SKM-1 treated with dmso at 0.1 percent for 144 hours (cell line): ENCODE data around the gene AFMID.
"Not testable (repeated sequence)": the region's sequence is repeated elsewhere in the genome, so short reads cannot be mapped to it uniquely, and the experiment has no call there.

ENCODE experiments used
- DNase-seq: peaks from one replicate; lab custom pipeline; 2025; ENCODE audit not compliant: unreplicated experiment; lab: John Stamatoyannopoulos, UW

AFMID gene

GRCh38 chr17:78151514-78152008 lies 35.6 kb upstream of the AFMID start:
- DNase-seq: no peak

DNA sequence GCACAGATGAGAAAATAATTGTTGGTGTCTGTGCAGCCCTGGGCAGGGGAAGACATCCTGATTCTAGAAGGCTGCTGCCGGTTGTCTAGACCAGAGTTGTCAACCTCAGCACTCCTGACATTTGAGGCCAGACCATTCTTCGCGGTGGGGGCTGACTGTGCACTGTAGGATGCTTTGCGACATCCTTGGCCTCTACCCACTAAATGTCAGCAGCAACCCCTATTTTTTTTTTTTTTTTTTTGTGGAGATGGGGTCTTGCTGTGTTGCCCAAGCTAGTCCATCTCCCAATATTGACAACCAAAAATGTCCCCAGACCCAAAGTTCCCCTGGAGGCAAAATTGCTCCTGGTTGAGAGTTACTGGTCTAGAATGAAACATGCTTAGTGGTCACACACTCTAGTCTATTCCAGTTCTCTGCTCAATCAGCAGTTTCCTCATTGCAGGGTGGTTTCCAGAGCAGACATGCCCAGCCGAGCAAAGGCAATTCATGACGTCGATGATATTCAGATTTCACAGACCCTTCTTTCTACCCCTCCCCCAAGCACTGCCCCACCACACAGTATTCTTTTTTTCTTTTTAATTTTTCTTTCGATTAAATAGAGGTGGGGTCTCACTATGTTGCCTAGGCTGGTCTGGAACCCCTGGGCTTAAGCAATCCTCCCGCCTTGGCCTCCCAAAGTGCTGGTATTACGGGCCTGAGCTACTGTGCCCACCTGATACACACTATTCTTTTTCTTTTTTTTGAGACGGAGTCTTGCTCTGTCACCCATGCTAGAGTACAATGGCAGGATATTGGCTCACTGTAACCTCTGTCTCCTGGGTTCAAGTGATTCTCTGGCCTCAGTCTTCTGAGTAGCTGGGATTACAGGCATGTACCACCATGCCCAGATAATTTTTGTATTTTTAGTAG lies 32.0 kb upstream of the AFMID start:
- peak; percentile 86 for DNase-seq

DNA sequence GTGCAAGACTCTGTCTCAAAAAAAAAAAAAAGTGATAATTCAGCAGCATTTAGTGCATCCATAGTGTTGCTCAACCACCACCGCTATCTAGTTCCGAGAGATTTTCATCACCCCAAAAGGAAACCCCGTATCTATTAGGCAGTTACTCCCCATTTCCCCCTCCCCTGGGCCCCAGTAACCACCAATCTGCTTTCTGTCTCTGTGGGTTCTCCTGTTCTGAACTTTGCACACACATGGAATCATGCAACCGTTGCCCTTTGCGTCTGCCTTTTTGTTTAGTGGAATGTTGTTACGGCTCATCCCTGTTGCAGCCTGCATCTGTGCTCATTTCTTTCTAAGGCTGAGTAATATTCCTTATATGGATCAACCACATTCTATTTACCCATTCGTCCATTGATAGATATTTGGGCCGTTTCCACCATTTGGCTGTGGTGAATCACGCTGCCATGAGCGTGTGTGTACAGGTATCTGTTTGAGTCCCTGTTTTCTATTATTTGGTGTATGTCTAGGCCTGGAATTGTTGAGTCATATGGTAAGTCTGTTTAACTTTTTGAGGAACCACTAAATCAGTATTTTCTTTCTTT lies 27.5 kb upstream of the AFMID start:
- DNase-seq: peak; percentile 70

DNA sequence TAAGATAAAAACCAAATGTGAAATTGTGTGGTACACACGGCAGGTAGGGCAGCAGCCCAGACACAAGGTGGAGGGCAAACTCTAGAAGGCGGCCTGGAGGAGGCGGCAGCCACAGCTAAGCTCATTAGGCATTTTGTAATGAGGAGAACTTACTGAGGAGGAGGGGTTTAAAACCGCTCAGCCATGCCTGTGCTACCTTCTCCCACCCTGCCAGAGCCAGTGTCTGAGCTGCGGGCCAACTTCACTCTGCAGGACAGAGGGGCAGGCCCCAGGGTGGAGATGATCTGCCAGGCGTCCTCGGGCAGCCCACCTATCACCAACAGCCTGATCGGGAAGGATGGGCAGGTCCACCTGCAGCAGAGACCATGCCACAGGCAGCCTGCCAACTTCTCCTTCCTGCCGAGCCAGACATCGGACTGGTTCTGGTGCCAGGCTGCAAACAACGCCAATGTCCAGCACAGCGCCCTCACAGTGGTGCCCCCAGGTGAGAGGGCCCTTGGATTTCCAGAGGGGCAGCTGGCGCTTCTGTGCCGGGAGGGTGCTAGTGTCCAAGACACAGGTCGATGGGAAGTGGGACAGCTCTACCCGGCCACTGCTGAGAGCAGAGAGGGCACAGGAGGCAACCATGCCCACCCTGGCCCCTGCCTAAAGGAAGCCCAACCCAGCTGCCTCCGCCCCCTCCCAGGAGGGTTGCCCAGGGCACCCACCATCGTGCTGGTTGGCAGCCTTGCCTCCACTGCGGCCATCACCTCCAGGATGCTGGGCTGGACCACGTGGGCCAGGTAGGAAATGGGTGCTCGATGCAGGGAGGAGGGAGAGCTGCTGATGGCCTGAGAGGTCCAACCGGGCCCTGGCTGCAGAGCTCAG lies 23.0 kb upstream of the AFMID start:
- DNase-seq: no peak

- DNase-seq: no peak
Observed at GRCh38 chr17:78164748-78165607, 22.2 kb upstream of the AFMID start.

DNA sequence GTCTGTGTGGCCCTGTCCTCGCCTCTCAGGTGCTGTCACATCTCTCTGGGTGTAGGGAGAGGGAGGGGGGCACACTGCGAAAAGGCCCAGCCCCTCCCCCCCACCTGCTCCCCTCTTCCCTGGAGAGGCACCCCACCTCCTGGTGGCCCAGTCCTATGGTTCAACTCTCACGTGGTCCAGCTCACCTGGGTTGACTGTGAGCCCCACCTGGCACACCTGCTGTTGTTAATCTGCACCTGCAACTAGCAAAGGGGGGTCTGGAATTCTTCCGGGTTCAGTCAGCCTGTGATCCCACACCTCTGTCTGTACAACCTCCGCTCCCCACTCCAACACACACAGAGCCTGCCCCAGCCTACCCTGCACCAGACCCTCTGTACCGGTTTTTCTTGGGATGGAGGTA lies 20.7 kb upstream of the AFMID start:
- no peak for DNase-seq

- DNase-seq: peak; percentile 85
Observed at GRCh38 chr17:78168242-78168902, 18.8 kb upstream of the AFMID start, which contains the start of gene SYNGR2. Gene SYNGR2, plus strand, starts transcription at chr17:78168581. Its CDS starts 36 bp downstream, at chr17:78168617.

DNA sequence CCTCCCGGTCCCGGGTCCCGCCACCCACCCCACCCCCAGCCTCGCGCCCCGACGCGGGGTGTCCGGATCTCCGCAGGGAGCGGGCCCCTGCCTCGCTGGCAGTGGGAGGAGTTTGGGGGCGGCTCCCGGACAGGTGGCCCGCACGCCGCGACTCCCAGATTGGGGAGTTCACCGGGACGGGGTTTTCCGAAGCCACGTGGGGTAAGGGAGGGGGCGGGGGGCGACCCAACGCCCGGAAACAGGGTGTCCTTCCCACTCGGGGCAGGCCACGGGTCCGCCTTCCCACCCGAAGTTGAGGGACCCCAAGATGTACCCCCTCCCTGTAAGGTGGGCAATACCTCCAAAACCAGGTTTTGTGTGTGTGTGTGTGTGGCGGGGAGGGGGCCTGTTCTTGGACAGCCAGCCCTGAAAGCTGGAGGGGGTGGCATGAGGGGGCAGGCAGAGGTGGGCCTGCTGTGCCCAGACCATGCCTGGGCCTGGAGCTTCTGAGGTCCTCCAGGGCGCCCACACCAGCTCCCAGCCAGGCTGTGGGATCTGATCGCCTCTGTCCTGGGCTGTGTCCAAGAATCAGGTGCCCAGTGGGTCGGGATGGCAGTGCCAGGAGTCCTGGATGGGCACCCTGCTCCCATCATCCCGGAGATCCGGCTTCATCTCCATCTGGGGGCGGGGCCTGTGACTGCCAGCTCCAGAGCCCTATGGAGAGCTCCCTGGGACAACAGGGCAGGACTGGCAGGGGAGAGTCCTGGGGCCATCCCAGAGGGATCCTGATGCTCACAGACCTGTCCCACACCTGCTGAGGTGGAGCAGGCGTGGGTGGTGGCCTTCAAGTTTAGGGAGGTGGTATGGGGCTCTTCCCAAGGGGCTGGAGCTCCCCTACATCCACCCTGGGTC lies 18.0 kb upstream of the AFMID start:
- no peak for DNase-seq

DNA sequence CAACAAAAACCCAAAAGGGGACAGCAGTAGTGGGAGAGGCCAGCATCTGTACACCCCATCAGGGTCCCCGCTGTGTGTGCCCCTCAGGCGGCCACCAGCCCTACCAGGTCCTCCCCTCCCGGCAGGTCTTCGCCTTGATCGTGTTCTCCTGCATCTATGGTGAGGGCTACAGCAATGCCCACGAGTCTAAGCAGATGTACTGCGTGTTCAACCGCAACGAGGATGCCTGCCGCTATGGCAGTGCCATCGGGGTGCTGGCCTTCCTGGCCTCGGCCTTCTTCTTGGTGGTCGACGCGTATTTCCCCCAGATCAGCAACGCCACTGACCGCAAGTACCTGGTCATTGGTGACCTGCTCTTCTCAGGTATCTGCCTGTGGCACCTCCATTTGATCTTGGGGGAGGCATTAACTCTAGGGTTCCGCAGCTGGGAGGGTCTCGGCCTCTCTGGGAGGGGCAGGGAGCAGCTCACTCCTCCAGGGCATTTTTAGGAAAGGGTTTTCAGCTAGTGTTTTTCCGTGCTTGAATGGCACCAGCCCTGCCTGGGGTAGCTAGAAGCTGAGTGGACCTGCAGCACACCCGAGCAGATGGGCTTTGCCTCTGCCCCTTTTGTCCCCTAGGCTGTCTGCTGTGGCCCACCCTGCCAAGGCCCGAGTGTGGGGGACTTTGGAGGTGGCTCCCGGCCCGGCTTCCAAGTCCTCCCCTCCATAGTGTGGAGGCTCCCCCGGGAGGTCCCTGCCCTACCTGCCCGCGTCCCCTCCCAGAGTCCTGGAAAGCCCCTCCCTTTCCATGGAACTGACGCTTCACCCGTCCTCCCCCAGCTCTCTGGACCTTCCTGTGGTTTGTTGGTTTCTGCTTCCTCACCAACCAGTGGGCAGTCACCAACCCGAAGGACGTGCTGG lies 16.2 kb upstream of the AFMID start:
- DNase-seq: no peak

DNA sequence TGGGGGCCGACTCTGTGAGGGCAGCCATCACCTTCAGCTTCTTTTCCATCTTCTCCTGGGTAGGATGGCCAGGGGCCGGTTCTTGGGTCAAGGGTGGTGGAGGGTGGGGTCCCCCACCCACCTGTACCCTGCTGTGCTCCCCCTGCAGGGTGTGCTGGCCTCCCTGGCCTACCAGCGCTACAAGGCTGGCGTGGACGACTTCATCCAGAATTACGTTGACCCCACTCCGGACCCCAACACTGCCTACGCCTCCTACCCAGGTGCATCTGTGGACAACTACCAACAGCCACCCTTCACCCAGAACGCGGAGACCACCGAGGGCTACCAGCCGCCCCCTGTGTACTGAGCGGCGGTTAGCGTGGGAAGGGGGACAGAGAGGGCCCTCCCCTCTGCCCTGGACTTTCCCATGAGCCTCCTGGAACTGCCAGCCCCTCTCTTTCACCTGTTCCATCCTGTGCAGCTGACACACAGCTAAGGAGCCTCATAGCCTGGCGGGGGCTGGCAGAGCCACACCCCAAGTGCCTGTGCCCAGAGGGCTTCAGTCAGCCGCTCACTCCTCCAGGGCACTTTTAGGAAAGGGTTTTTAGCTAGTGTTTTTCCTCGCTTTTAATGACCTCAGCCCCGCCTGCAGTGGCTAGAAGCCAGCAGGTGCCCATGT lies 15.4 kb upstream of the AFMID start:
- DNase-seq: not testable (repeated sequence)

DNA sequence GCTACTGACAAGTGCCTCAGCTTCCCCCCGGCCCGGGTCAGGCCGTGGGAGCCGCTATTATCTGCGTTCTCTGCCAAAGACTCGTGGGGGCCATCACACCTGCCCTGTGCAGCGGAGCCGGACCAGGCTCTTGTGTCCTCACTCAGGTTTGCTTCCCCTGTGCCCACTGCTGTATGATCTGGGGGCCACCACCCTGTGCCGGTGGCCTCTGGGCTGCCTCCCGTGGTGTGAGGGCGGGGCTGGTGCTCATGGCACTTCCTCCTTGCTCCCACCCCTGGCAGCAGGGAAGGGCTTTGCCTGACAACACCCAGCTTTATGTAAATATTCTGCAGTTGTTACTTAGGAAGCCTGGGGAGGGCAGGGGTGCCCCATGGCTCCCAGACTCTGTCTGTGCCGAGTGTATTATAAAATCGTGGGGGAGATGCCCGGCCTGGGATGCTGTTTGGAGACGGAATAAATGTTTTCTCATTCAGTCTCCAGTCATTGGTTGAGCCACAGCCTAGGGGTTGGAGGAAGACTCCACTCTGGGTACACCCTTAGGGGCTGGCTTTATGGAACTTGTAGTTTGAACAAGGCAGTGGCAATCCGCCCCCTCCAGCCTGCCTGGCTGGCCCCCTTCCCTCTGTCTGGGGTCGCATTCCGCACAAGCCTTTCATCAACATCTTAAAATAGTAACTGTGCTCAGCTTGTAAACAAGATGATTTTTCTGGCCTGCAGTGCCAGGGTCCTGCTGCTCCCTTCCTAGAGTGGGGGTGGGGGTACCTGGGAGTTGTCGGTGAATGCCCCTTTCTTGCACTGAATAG lies 14.7 kb upstream of the AFMID start:
- no peak for DNase-seq

GRCh38 chr17:78173097-78173715 lies 14.0 kb upstream of the AFMID start:
- no peak for DNase-seq

- no peak for DNase-seq
Observed at GRCh38 chr17:78174346-78174869, 12.8 kb upstream of the AFMID start.

GRCh38 chr17:78174870-78175642 lies 12.1 kb upstream of the AFMID start:
- no peak for DNase-seq

GRCh38 chr17:78175643-78175981 lies 11.6 kb upstream of the AFMID start:
- DNase-seq: no peak
